ENCODE measurements around the gene ZNF582.
A peak's percentile ranks its signal among the peaks of the same experiment; 100 is the strongest.

Gene ZNF582

GRCh38 chr19:56403764-56404704, 10.7 kb upstream of the ZNF582 start, which contains the start of gene ZNF583:
ZNF583 (plus strand) TSS chr19:56404332; CDS start chr19:56407115, 2,783 bp downstream.
- in situ Hi-C loops (cut with MboI; ENCODE audit: low sequenced_read_pairs, unreplicated experiment), result no loop called here
- no peak for TF ChIP-seq CTCF (IDR thresholded peaks at IDR 0.05; ENCODE audit: borderline replicate concordance, control extremely low read depth, extremely low read depth, insufficient read depth, missing control alignments)
- DNase-seq (ENCODE audit: low spot score), result peak; percentile 92

DNA sequence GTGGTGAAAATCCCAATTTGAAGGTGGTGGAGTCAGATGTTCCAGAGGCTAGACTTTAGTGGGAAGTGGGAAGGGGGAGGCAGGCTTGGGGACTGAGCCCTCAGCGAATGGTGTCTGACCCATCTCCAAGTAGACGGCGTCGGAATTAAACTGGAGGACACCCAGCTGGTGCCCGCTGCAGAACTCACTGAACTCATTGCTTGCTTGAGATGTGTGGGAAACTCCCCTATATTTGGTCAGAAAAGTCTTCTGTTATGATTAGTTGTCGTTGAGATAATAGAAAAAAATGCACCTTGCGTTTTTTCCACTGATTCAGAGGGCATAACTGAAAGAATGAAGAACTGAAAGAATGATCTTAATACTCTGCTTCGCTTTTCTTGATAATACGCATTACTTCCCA, 9.9 kb upstream of the ZNF582 start:
- DNase-seq (ENCODE audit: low spot score), result peak; percentile 13
- TF ChIP-seq CTCF (IDR thresholded peaks at IDR 0.05; ENCODE audit: borderline replicate concordance, control extremely low read depth, extremely low read depth, insufficient read depth, missing control alignments), result no peak
- in situ Hi-C loops (cut with MboI; ENCODE audit: low sequenced_read_pairs, unreplicated experiment), result no loop called here

GRCh38 chr19:56400485-56400884, 7.2 kb upstream of the ZNF582 start:
- in situ Hi-C loops (cut with MboI; ENCODE audit: low sequenced_read_pairs, unreplicated experiment), result no loop called here
- TF ChIP-seq CTCF (IDR thresholded peaks at IDR 0.05; ENCODE audit: borderline replicate concordance, control extremely low read depth, extremely low read depth, insufficient read depth, missing control alignments), result no peak
- DNase-seq (ENCODE audit: low spot score), result no peak

DNA sequence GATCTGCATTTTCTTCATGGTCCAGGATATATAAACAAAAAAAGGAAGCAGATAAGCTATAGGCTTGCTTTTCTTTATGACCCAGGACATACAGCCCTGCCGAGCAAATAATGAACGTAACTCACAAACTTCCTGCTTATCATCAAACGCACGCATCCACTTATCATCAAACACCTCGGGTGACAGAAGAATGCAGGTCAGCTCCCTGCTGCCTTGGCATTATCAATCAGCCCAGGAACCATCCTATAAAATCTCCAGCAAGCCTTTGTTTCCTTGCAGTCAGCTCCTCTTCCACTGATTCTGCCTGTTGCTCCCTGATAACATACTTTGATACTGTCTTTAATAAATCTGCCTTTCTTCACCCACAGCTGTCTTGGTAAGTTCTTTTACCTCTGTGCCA, 5.5 kb upstream of the ZNF582 start:
- no peak for DNase-seq (ENCODE audit: low spot score)
- in situ Hi-C loops (cut with MboI; ENCODE audit: low sequenced_read_pairs, unreplicated experiment), result no loop called here
- TF ChIP-seq CTCF (IDR thresholded peaks at IDR 0.05; ENCODE audit: borderline replicate concordance, control extremely low read depth, extremely low read depth, insufficient read depth, missing control alignments), result no peak

DNA sequence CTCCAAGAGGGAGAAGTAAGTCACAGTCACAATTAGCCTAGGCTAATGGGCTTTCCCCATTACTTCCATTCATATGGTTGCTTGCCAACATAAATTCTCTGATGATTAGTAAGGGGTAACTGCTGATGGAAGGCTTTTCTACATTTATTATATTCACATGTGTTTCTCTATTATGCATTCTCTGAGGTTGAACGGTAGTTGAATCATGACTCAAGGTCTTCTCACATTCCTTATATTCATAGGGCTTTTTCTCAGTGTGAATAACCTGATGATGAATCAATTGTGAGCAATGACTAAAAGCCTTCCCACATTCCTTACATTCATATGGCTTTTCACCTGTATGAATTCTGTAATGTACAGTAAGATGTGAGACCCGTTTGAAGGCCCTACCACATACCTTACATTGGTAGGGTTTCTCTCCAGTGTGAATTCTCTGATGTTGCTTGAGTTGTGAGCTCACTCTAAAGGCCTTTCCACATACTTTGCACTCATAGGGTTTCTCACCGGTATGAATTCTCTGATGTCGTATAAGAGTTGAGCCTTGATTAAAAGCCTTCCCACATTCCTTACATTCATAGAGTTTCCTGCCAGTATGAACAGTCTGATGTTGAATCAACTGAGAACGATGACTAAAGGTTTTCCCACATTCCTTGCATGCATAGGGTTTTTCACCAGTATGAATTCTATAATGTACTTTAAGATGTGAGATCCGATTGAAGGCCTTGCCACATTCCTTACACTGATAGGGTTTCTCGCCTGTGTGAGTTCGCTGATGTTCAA, 9.3 kb downstream of the ZNF582 start:
- in situ Hi-C loops (cut with MboI; ENCODE audit: low sequenced_read_pairs, unreplicated experiment), result no loop called here
- TF ChIP-seq CTCF (IDR thresholded peaks at IDR 0.05; ENCODE audit: borderline replicate concordance, control extremely low read depth, extremely low read depth, insufficient read depth, missing control alignments), result no peak

DNA sequence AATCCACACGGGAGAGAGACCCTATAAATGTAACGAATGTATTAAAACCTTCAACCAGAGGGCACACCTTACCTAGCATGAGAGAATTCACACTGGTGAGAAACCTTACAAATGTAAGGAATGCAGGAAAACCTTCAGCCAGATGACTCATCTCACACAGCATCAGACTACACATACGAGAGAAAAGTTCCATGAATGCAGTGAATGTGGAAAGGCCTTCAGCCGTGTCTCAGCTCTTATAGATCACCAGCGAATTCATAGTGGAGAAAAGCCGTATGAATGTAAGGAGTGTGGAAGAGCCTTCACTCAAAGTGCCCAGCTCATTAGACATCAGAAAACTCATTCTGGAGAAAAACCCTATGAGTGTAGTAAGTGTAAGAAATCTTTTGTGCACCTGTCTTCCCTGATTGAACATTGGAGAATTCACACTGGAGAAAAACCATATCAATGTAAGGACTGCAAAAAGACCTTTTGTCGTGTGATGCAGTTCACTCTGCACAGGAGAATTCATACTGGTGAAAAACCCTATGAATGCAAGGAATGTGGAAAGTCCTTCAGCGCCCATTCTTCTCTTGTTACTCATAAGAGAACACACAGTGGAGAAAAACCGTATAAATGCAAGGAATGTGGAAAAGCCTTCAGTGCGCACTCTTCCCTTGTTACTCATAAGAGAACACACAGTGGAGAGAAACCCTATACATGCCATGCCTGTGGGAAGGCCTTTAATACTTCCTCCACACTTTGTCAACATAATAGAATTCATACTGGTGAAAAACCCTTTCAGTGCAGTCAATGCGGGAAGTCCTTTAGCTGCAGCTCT, 16.0 kb downstream of the ZNF582 start:
- no peak for DNase-seq (ENCODE audit: low spot score)

More for the DNA sequence above, 9.3 kb downstream of the ZNF582 start:
- DNase-seq (ENCODE audit: low spot score), result no peak

More for the DNA sequence above, 16.0 kb downstream of the ZNF582 start:
- in situ Hi-C loops (cut with MboI; ENCODE audit: low sequenced_read_pairs, unreplicated experiment), result no loop called here
- no peak for TF ChIP-seq CTCF (IDR thresholded peaks at IDR 0.05; ENCODE audit: borderline replicate concordance, control extremely low read depth, extremely low read depth, insufficient read depth, missing control alignments)

All from GM13976 (cell line).